H7 (cell line): ENCODE results near the gene SIGLEC10. TPM values are rescaled to one million over a fixed set of nuclear protein-coding genes. Genes with fewer than 3 reads are reported as not detected.

Source experiments
- DNase-seq: peaks from one replicate; pipeline ENCODE4 v3.0.0; 2012
- H3K27me3 ChIP-seq: 2 replicates; pipeline ENCODE4 v1.6.0; 2011; ENCODE audit warnings: mild to moderate bottlenecking, low read length; ENCODE audit not compliant: control insufficient read depth, insufficient read depth
- H3K36me3 ChIP-seq: replicated peaks from 2 replicates; pipeline ENCODE4 v1.5.1; 2011; ENCODE audit warnings: low read length; ENCODE audit not compliant: control insufficient read depth, insufficient read depth
- H3K4me3 ChIP-seq: 2 replicates; pipeline ENCODE4 v1.5.1; 2011; ENCODE audit warnings: low read depth, mild to moderate bottlenecking, control low read depth, low read length, moderate library complexity; ENCODE audit not compliant: insufficient read depth
- total RNA-seq: library from RNA; depleted of rRNA; stranded (reverse); fragments of >200 nt; shearing (Covaris generic); gene quantifications from 2 replicates; pipeline ENCODE4 v1.2.3, GENCODE V29; 2014

Gene SIGLEC10
- total RNA-seq, 1 experiment from 2014 or later = not detected

- peak; percentile 94 for DNase-seq
- Histone ChIP-seq H3K27me3 (no peaks in the 10 kb centered on the region), H3K36me3 (no peaks in the 10 kb centered on the region), H3K4me3 (peak overlapping the region; percentile 88)
Observed at GRCh38 chr19:51394050-51394836, 23.2 kb downstream of the SIGLEC10 start.

DNA sequence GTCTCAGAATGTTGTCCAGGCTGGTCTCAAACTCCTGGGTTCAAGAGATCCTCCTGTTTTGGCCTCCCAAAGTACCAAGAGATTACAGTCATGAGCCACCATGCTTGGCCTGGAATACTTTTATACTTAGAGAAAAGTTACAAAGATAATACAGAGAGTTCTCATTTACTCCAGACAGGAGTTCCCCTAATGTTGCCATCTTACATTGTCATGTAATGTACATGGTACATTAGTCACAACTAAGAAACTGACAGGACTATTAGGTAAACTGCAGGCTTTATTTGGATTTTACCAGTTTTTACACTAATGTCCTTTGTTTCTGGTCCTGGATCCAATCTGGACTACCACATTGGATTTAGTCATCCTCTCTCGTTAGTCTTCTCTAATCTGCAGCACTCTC lies 24.7 kb downstream of the SIGLEC10 start:
- Histone ChIP-seq H3K27me3 (no peaks in the 10 kb centered on the region), H3K4me3 (no peak overlapping the region), H3K36me3 (no peaks in the 10 kb centered on the region)
- DNase-seq = no peak

DNA sequence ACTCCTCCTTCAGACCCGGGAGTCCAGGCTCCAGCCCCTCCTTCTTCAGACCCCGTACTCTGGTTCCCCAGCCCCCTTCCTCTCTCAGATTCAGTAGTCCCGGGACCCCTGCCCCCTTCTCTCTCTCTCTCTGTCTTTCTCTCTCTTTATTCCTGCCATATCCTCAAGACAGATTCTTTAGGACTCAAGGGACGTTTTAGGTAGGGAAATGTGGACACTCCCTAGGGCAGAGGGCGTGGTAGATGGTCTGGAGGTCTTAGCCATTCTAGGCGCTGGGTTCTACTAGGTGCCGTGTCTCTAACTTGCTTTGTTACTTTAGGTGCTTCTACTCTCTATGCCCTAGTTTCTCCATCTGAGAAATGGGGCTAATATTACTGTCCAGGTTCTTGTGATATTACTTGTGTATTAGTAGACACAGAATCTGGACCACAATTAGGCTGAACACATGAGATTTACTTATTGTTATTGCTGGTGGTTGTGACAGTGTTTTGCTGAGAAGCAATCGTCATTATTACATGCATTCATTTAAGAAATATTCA lies 26.3 kb downstream of the SIGLEC10 start:
- Histone ChIP-seq H3K36me3 (no peaks in the 10 kb centered on the region), H3K27me3 (no peaks in the 10 kb centered on the region), H3K4me3 (peak overlapping the region; percentile 37)
- DNase-seq = no peak

GRCh38 chr19:51389143-51389542 lies 28.3 kb downstream of the SIGLEC10 start:
- no peak overlapping the region for H3K4me3 ChIP-seq
- H3K27me3 ChIP-seq = no peaks in the 10 kb centered on the region
- DNase-seq = no peak
- H3K36me3 ChIP-seq = no peaks in the 10 kb centered on the region

- peak; percentile 23 for DNase-seq
- Histone ChIP-seq H3K27me3 (no peaks in the 10 kb centered on the region), H3K4me3 (no peak within 1 kb of the TSS), H3K36me3 (no peaks in the 10 kb centered on the region)
Observed at GRCh38 chr19:51387924-51388389, 29.5 kb downstream of the SIGLEC10 start, which contains the start of gene LIM2. Gene LIM2 (minus strand): TSS chr19:51387974. CDS start chr19:51387443, 531 bp downstream.

GRCh38 chr19:51386882-51387520 lies 30.4 kb downstream of the SIGLEC10 start:
- peak; percentile 21 for DNase-seq
- Histone ChIP-seq H3K27me3 (no peaks in the 10 kb centered on the region), H3K36me3 (no peaks in the 10 kb centered on the region), H3K4me3 (no peak overlapping the region)

GRCh38 chr19:51382004-51382403 lies 35.4 kb downstream of the SIGLEC10 start:
- no peaks in the 10 kb centered on the region for H3K36me3 ChIP-seq
- H3K27me3 ChIP-seq = no peaks in the 10 kb centered on the region
- no peak overlapping the region for H3K4me3 ChIP-seq
- no peak for DNase-seq

GRCh38 chr19:51380379-51380778 lies 37.1 kb downstream of the SIGLEC10 start:
- H3K4me3 ChIP-seq = no peak overlapping the region
- no peak for DNase-seq
- no peaks in the 10 kb centered on the region for H3K36me3 ChIP-seq
- no peaks in the 10 kb centered on the region for H3K27me3 ChIP-seq

- Histone ChIP-seq H3K4me3 (no peak overlapping the region), H3K36me3 (no peaks in the 10 kb centered on the region), H3K27me3 (no peaks in the 10 kb centered on the region; the same call in 1 of the 2 replicates)
- no peak for DNase-seq
Observed at GRCh38 chr19:51377422-51377821, 40.0 kb downstream of the SIGLEC10 start.

DNA sequence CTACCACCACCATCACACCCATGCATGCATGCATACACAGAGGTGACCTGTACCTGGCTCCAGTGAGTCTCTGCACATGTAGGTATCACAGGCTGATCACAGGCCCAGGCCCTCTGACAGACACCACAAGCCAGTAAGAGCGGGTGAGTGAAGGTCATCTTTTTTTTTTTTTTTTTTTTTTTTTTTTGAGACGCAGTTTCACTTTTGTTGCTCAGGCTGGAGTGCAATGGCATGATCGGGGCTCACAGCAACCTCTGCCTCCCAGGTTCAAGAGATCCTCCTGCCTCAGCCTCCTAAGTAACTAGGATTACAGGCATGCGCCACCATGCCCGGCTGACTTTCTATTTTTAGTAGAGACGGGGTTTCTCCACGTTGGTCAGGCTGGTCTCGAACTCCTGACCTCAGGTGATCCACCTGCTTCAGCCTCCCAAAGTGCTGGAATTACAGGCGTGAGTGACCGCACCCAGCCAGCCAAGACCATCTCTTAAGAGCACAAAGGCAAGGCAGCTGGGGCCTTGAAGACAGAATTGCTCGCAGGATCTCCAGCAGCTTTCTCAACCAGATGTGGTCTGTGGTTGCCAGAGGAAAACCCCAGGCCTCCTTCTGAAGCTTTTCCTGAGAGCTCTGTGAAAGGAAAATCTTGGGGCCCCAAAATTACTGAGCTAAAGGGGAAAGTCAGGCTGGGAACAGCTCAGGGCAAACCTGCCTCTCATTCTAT lies 41.8 kb downstream of the SIGLEC10 start:
- no peaks in the 10 kb centered on the region; the same call in 1 of the 2 replicates for H3K27me3 ChIP-seq
- no peak overlapping the region for H3K4me3 ChIP-seq
- no peaks in the 10 kb centered on the region for H3K36me3 ChIP-seq
- no peak for DNase-seq

DNA sequence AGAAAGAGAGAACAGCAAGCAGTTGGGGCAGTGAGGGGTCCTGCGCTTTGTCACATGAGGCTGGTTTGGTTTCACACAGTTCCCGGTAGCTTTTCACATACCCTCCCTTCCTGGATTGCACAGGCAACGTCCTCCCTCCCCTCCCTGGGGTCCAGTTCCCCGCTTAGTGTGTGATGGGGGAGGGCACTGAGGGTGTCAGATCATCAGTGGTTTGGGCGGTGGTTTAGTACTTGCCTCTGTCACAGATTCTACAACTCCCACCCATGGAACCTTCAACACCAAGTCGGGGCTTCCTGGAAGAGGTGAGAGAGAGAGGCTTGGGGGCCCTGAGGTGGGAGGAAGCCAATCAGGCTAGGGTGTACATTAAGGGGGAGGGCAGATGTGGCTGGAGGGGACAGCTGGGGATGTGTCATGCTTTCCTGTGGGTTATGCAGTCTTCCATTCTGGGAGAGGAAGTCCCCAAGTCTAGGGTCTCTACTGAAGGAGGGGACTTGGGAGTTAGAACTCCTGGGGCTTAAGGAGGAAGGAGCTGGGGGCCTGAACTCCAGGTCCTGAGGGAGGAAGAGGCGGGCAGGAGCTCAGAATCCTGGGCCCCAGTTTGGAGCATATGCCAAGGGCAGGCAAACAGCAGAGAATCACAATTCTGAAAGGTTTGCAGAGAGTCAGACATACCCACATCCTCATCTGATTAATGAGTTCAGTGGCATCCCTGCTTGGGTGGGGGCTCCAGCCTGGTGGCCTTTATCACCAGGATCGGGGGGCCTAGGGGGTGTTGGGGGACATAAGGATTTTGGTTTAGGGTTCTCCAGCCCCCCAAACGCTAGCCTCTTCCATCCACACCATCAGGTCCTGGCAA lies 44.6 kb downstream of the SIGLEC10 start, which contains the start of gene NKG7:
TSS of gene NKG7 (minus strand) at position 6 of the 856 bp plus-strand sequence. CDS start 119 bp downstream, outside the sequence.
- DNase-seq = no peak
- Histone ChIP-seq H3K36me3 (no peaks in the 10 kb centered on the region), H3K27me3 (no peaks in the 10 kb centered on the region; the same call in 1 of the 2 replicates), H3K4me3 (no peak within 1 kb of the TSS)

GRCh38 chr19:51372021-51372648 lies 45.3 kb downstream of the SIGLEC10 start:
- no peak overlapping the region for H3K4me3 ChIP-seq
- H3K36me3 ChIP-seq = no peaks in the 10 kb centered on the region
- no peak for DNase-seq
- H3K27me3 ChIP-seq = no peaks in the 10 kb centered on the region; the same call in 1 of the 2 replicates

- DNase-seq = peak; percentile 10
- Histone ChIP-seq H3K4me3 (no peak overlapping the region), H3K27me3 (no peaks in the 10 kb centered on the region; the same call in 1 of the 2 replicates), H3K36me3 (no peaks in the 10 kb centered on the region)
Observed at GRCh38 chr19:51371186-51371690, 46.2 kb downstream of the SIGLEC10 start.
